ENCODE results near the gene TEX26.
A peak's percentile ranks its signal among the peaks of the same experiment; 100 is the strongest.

TEX26 gene

GRCh38 chr13:30978981-30979956, 46.8 kb downstream of the TEX26 start:
- peak; percentile 43 for DNase-seq

- DNase-seq: no peak
Observed at GRCh38 chr13:30982506-30982905, 50.0 kb downstream of the TEX26 start.

GRCh38 chr13:30982906-30983305, 50.5 kb downstream of the TEX26 start:
- DNase-seq: no peak

GRCh38 chr13:30983431-30983830, 51.0 kb downstream of the TEX26 start:
- DNase-seq: no peak

GRCh38 chr13:30984620-30985019, 52.2 kb downstream of the TEX26 start:
- DNase-seq: no peak

- no peak for DNase-seq
Observed at GRCh38 chr13:30985637-30986205, 53.3 kb downstream of the TEX26 start.

GRCh38 chr13:30991184-30991583, 58.7 kb downstream of the TEX26 start:
- DNase-seq: no peak

GRCh38 chr13:30991922-30992321, 59.5 kb downstream of the TEX26 start:
- DNase-seq: no peak

- DNase-seq: no peak
Observed at GRCh38 chr13:30995331-30995730, 62.9 kb downstream of the TEX26 start.

GRCh38 chr13:30997697-30998096, 65.2 kb downstream of the TEX26 start:
- DNase-seq: no peak

GRCh38 chr13:30998136-30999088, 66.0 kb downstream of the TEX26 start:
- DNase-seq: peak; percentile 75

GRCh38 chr13:31000889-31001288, 68.4 kb downstream of the TEX26 start:
- DNase-seq: no peak

- DNase-seq: no peak
Observed at GRCh38 chr13:31001647-31002046, 69.2 kb downstream of the TEX26 start.

GRCh38 chr13:31005066-31005465, 72.6 kb downstream of the TEX26 start:
- no peak for DNase-seq

GRCh38 chr13:31007417-31007816, 75.0 kb downstream of the TEX26 start:
- DNase-seq: no peak

GRCh38 chr13:31008400-31009115, 76.1 kb downstream of the TEX26 start:
- DNase-seq: no peak

GRCh38 chr13:31009166-31009565, 76.7 kb downstream of the TEX26 start:
- DNase-seq: no peak

GRCh38 chr13:31010296-31010695, 77.8 kb downstream of the TEX26 start:
- DNase-seq: no peak

GRCh38 chr13:31011193-31011860, 78.9 kb downstream of the TEX26 start:
- DNase-seq: no peak

- no peak for DNase-seq
Observed at GRCh38 chr13:31011901-31012654, 79.6 kb downstream of the TEX26 start.

GRCh38 chr13:31012655-31013024, 80.2 kb downstream of the TEX26 start:
- DNase-seq: no peak
